Right lobe of liver (tissue), 4 donors: ENCODE results near the gene CTDSP2.

Experiments
- POLR2A ChIP-seq: fragments of 450-650 bp; IDR thresholded peaks from one replicate; pipeline ENCODE4 v1.6.1; 2017; ENCODE audit warnings: antibody characterized with exemption, mild to moderate bottlenecking
- TF ChIP-seq, protein P1 (sequence below), 4 donors: fragments of 200-600 bp in 3 of 4; fragments of 450-650 bp in 1 of 4; IDR thresholded peaks; one replicate each; pipeline versions ENCODE4 v1.5.1 to v1.8.0; 2016 to 2022; ENCODE audit warnings: antibody characterized with exemption in 4 of 4, mild to moderate bottlenecking in 2 of 4
- donor health status: DM: no; HTN: no; CAD: no.
- donor health status: DM: no; HTN: no; CAD: no.
- donor health status: DM: no; HTN: yes; CAD: no.

DNA sequence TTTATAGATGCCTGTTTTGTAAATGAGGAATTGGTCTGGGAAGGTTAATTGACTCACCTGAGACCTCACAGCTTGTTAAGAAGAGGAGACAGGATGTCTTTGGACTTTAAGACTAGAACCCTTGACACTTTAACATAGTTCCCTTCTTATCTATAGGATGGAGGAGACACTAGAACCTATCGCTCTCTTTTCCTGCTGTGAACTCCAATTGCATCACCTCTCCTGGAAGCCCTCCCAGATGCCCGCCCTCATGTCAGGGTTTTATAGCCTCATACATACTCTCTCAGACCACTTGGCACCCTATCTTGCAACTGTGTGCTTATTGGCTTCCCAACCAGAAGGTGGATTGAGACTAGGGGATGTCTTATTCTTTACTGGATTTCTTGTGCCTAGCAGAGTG is 2.5 kb upstream of the CTDSP2 start:
- TF ChIP-seq POLR2A = no peak
- TF ChIP-seq, protein P1, sequence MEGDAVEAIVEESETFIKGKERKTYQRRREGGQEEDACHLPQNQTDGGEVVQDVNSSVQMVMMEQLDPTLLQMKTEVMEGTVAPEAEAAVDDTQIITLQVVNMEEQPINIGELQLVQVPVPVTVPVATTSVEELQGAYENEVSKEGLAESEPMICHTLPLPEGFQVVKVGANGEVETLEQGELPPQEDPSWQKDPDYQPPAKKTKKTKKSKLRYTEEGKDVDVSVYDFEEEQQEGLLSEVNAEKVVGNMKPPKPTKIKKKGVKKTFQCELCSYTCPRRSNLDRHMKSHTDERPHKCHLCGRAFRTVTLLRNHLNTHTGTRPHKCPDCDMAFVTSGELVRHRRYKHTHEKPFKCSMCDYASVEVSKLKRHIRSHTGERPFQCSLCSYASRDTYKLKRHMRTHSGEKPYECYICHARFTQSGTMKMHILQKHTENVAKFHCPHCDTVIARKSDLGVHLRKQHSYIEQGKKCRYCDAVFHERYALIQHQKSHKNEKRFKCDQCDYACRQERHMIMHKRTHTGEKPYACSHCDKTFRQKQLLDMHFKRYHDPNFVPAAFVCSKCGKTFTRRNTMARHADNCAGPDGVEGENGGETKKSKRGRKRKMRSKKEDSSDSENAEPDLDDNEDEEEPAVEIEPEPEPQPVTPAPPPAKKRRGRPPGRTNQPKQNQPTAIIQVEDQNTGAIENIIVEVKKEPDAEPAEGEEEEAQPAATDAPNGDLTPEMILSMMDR (IDR thresholded peaks at IDR 0.05) = no peak
